Retina (tissue), 1 donor: Measurements from ENCODE around the gene TP63.
"Not testable (repeated sequence)": the region's sequence is repeated elsewhere in the genome, so short reads cannot be mapped to it uniquely, and the experiment has no call there.

Experiments
- DNase-seq: peaks from one replicate; pipeline ENCODE4 v3.0.0-alpha.2; 2016

Gene TP63

GRCh38 chr3:189626286-189626685 is 4.9 kb upstream of the TP63 start:
- DNase-seq, result no peak

GRCh38 chr3:189629803-189630455 is 1.3 kb upstream of the TP63 start:
- DNase-seq, result no peak

GRCh38 chr3:189630767-189631372 is 319 bp upstream of the TP63 start:
- DNase-seq, result no peak

DNA sequence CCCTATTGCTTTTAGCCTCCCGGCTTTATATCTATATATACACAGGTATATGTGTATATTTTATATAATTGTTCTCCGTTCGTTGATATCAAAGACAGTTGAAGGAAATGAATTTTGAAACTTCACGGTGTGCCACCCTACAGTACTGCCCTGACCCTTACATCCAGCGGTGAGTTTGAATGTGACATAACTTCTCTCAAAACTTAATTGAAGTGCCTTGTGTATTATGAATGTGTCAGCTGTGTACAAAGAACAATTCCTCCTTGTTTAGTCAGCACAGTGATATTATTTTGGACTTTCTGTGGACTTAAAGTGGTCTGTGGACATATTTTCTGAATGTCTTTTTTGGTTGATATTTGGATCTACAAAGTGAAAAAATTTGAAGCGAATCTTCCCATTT is 220 bp downstream of the TP63 start:
- no peak for DNase-seq

GRCh38 chr3:189632242-189632641 is 1.1 kb downstream of the TP63 start:
- DNase-seq, result no peak

- no peak for DNase-seq
Measured at GRCh38 chr3:189635339-189635738, 4.2 kb downstream of the TP63 start.

DNA sequence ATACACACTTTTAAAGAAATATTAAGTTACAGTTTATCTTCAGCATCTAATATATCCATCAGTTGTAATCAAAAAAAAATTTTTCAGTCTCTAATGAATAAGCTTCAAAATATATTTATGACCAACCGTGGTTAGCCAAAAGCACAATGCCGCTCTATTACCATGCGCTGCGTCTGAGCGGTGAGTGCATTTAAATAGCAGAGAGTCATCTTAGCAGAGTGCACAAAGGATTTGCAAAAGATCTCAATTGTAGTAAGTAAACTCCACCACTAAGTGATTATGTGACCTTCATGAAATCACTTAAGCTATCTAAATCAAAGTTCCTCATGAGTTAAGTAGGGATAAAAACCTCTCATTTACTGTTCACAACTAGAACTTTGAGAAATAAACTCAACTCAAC is 4.9 kb downstream of the TP63 start:
- DNase-seq, result no peak

DNA sequence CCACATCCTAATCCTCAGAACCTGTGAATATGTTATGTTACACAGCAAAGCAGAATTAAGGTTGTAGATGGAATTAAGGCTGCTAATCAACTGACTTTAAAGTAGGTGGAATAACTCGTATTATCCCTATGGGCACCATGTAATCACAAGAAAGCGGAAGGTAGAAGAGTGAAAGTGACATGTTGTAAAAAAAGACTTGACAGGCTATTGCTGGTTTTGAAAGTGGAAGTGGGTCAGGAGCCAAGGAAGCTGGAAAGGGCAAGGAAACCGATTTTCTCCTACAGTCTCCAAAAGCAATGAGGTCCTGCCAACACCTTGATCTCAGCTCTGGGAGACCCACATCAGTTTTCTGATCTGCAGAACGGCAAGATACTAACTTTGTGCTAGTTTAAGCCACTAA is 6.6 kb downstream of the TP63 start:
- no peak for DNase-seq

GRCh38 chr3:189638276-189639031 is 7.3 kb downstream of the TP63 start:
- DNase-seq, result no peak

- DNase-seq, result no peak
Measured at GRCh38 chr3:189641776-189642175, 10.6 kb downstream of the TP63 start.

DNA sequence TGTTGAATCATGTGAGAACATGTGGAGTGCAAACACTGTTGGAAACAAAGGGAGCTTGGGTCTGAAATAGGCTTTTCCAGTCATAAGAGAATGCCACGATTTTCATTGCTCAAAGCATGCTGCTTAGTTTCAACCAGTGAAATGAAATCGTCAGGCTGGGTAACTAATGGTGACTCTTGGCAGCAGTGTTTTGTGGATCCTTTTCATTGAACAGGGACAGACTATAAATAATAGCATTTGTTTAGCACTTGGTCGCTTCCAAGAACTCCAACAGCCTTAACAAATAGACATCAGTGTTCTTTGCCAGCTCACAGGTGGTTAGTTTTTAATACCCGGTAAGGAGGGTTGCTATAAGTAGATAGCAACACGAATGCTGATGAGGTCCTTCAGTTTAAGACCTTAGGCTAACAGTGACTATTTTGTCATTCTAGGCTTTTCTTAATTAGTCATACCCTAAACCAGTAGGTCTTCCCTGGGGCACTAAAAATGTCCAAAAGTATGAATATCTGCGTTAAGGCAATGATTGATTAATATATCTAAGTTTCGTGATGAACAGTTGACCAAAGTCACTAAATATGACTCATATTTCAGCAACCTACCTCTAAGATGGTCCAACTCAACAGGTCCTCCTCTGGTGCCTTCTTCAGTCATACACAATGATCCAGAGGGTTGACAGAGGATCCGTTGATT is 15.8 kb downstream of the TP63 start:
- DNase-seq, result no peak

GRCh38 chr3:189652042-189652441 is 20.9 kb downstream of the TP63 start:
- no peak for DNase-seq

DNA sequence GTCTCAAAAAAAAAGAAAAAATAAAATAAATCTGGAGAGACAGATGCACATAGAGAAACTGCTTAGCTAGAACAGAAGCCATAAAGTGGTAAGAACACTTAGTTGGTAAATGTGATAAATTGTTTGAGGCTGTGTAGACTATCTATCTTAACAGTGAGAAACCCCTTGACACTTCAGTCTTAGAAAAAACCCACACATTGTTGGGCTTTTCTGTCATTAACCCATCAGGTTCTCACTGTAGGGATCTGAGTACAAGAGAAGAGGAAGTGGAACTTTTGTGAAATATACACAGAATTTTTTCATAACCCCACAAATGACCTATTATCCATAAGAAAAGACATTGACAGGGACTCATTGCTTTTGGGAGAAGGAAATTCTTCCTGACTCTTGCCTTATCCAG is 24.4 kb downstream of the TP63 start:
- no peak for DNase-seq

DNA sequence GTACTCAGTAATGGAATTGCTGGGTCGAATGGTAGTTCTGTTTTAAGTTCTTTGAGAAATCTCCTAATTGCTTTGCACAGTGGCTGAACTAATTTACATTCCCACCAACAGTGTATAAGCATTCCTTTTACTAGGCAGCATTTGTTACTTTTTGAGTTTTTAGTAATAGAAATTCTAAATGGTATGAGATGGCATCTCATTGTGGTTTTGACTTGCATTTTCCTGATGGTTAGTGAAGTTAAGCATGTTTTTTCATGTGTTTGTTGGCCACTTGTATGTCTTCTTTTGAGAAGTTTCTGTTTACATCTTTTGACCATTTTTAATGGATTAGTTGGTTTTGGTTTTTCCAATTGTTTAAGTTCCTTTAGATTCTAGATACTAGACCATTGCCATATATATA is 28.4 kb downstream of the TP63 start:
- DNase-seq, result no peak

GRCh38 chr3:189664311-189664710 is 33.1 kb downstream of the TP63 start:
- no peak for DNase-seq

DNA sequence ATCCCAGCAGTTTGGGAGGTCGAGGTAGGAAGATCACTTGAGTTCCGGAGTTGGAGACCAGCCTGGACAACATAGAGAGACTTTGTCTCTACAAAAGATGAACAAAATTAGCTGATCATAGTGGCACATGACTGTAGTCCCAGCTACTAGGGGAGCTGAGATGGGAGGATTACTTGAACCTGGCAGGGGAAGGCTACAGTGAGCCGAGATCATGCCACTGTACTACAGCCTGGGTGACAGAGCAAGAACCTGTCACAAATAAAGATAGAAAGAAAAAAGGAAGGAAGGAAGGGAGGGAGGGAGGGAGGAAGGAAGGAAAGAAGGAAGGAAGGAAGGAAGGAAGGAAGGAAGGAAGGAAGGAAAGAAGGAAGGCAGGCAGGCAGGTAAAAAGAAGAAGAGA is 41.2 kb downstream of the TP63 start:
- not testable (repeated sequence) for DNase-seq

DNA sequence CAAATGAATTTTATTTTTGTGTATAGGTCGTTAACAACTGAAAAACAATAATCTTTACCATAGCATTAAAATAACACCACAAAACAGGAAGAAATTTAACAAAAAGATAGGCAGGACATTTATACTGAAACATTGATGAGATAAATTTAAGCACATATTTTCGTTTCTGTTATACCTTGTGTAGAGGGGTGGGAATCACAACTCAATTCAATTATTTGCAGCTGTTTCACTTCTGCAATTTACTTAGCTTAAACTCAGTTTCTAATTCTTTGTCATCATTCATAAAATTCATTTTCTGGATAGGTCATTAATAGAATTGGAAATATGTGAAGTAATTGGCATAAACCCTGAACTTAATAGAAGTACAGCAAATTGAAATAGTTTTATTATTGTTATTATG is 42.3 kb downstream of the TP63 start:
- no peak for DNase-seq

DNA sequence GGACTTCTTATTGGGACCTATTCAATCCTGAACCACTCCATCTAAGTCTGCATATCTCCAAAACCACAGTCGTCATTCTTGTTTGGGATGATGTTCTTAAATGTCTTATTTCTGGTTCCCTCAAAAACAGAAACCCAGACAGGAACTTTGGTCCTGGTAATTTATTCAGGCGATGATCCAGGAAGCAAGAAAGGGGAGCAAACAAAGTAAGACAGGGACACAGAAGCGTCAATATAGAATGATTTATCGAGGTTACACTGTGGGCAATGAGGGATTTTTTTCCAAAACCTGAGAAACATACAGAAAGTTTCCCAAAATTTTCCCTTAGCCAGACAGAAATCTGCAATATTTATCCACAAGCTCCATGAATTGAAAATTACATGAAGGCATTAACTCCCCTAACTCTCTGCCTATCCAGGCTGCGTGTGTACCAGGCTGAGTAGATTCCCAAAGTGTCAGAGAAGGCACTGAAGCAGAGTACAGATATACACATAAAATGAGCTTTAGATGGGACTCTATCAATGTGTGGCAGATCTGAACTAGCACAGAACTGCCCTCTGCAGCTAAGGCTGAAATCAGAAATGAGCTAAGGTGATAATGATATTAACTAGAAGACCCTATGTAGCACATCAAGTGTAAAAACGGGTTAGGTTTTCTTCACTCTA is 43.2 kb downstream of the TP63 start:
- DNase-seq, result no peak

GRCh38 chr3:189677667-189678066 is 46.5 kb downstream of the TP63 start:
- no peak for DNase-seq

DNA sequence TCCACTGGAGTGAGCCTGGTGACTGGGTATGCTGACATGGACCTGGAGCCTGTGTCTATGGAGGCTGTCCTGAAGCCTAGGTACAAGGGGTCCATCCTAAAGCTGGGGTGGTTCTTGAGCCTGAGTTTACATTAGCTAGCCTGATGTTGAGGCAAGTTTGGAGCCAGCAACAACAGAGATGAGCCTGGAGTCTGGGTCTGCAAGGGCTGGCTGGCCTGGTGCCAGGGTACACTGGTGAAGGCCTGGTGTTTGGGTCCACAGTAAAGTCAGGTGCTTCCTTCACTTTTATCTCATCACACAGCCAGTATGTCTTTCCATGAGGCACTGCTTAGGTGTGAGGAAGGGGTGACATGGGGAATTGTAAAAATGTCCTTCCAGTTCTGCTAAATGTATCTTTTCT is 49.5 kb downstream of the TP63 start:
- DNase-seq, result no peak

DNA sequence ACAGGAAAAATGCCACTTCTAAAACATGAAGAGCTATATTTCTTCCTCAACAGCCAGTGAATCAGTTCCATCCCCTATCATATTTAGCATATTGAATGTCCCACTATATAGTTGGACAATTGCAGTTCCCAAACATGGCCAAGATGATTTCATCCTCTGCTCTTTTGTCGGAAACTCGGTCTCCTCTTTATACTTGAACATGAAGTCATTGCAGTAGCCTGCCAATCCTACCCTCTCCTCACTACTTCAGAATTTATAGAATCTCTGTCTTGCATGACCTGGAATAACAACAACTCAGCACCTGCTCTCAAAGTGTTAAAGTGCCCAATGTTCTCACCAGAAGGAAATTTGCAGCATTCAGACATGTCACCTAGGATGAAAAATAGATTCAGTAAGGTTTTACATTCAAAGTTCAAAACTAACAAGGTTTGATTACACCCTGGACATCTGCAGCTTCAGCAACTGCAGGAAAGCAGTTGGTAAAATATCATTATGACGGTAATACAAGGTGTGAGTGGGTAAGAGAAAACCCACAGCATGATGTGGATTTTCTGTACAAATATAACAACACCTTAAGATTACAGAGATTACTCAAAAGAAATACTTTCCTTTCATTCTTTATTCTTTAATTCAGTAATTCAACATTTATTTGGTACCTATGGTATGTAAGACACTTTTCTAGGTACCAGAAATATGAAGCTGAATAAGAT is 52.5 kb downstream of the TP63 start:
- DNase-seq, result no peak

DNA sequence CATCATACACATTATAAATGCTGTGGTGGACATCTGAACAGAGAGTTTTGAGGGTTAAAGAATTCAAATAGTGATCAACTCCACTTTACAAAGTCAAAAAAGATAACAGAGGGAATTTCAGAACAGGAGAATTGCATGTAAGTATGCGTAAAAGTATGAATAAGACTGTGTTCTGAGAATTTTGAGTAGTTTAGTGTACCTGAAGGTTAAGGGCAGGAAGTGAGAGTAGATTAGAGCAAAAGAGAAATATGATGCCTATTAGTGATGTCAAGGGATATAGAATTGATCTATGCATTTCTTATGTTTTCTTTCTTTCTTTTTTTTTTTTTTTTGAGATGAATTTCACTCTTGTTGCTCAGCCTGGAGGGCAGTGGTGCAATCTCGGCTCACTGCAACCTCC is 53.1 kb downstream of the TP63 start:
- no peak for DNase-seq

- no peak for DNase-seq
Measured at GRCh38 chr3:189685291-189685690, 54.1 kb downstream of the TP63 start.
